Measurements from ENCODE around the gene SFTPA2.
"Not testable (repeated sequence)": the region's sequence is repeated elsewhere in the genome, so short reads cannot be mapped to it uniquely, and the experiment has no call there.

SFTPA2 gene

GRCh38 chr10:79556961-79557360 lies 3.2 kb downstream of the SFTPA2 start:
- not testable (repeated sequence) for DNase-seq

DNA sequence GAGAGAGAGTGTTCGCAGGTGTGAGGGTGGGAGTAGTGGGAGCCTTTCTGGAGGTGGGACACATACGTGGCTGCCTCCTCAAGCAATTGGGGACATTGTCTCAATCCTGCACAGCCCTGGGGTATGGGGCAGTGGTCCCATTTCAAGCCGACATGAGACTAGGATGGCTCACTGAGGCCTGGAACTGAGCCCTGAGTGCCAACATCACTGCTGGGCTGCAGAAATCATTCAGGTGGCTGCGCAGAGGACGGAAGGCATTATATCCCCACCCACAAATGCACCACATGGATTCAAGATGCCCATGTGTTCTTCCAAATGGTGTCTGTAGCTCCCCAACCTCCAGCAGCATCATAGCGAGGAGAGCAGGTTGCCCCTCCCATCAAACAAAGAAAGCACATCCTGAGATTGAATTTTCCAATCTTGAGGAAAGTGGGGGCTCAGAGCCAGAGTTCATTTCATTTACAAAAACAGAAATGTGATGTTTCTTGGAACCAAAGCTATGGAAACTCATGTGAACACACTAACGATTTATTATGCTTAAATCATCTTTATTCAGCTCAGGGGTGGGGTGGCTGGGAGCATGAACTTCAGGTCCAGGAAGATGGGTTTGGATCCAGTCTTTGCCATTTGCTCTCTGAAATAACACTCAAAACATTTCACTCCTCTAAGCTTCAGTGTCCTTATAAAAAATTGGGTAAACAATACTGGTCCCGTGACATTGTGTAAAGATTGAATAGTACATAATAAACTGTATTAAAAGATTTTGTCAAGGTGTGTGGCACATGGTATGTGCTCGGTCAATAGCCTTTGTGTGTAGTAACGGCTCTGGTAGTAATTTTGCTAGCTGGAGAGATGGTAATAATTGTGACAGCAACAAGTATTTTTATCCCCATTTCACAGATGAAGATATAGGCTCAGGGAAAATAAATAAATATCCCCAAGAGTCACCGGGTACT lies 4.6 kb downstream of the SFTPA2 start:
- no peak for DNase-seq

GRCh38 chr10:79552143-79552542 lies 8.1 kb downstream of the SFTPA2 start:
- DNase-seq = no peak

DNA sequence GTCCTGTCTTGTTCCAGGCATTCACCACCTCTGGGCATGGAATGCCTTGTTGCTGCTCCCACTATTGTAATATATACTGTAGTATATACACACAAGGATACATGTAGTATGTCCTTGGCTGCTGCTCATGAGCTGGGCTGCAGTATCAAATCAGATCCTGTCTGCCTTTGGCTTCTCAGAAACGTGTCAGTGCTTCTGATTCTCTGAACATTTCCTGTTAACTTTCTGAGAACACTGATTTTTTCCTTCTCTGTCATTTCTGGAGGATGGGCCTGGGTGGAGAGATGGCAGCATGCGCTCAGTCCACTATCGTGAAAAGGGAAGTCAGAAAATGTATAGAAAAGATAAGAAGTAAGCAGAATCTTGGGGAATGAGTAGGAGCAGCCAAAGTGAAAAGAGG lies 12.2 kb downstream of the SFTPA2 start:
- DNase-seq = no peak

- DNase-seq = not testable (repeated sequence)
These were observed 13.1 kb downstream of the SFTPA2 start for GRCh38 chr10:79547128-79547527.

DNA sequence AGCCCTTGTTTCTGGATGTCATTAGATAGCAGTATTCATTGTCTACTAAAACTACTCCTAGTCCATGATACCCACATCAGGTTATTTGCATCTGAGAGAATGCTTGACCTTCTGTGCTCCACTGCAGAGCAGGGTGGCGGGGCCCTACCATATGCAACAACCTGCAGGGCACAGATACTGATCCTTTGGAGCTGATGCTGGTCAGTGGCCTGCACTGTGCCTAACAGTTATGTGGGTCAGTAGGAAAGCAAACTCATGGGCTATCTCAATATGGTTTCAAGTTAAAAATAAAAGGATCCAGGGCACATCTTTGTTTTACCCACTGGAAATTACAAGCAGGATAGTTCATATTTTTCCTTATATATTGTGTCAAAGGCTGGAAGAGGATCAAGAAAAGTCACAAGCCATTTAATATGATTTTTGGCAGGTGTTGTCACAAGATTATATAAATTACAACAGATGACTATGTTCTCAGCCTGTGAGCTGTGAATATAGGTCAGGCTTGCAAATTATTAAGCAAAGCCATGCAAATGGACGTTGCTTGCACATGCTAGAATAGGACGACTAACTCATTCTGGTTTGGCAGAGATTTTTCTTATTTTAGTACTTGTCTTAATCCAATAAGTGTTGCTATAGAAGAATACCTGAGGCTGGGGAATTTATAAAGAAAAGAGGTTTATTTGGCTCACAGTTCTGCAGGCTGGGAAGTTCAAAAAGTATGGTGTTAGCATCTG lies 15.1 kb downstream of the SFTPA2 start:
- not testable (repeated sequence) for DNase-seq

DNA sequence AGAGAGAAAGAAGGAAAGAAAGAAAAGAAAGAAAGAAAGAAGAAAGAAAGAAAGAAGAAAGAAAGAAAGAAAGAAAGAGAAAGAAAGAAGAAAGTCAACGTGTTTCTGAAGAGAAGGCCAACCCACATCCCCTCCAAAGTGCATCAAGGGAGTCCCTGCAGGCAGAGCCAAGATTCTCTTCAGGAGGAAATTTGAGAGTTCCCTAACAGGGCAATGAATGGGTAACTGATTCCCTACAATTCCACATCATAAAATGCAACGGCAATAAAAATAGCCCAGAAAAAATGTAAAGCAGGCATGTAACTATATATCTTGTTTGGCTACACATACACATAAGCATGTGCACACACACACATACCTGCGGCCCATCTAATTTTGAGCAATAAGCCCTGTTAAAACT lies 15.8 kb downstream of the SFTPA2 start:
- DNase-seq = not testable (repeated sequence)

- no peak for DNase-seq
These were observed 17.6 kb downstream of the SFTPA2 start for GRCh38 chr10:79542626-79543025.

DNA sequence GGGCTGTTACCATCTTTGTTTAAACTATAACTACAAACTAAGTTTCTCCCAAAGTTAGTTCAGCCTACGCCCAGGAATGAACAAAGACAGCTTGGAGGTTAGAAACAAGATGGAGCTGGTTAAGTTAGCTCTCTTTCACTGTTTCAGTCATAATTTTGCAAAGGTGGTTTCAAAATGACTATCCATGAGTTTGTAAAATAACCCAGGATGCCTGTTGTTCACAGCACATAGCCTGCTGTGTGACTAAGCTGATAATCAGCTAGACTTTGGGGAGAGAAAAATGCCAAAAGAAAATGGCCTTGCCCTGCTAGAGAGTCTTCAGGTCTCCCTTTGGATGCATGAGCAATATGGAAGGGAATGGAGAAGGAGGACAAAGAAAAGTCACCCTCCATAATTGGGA lies 19.3 kb downstream of the SFTPA2 start:
- peak; percentile 41 for DNase-seq

GRCh38 chr10:79538311-79538710 lies 21.9 kb downstream of the SFTPA2 start:
- DNase-seq = not testable (repeated sequence)

DNA sequence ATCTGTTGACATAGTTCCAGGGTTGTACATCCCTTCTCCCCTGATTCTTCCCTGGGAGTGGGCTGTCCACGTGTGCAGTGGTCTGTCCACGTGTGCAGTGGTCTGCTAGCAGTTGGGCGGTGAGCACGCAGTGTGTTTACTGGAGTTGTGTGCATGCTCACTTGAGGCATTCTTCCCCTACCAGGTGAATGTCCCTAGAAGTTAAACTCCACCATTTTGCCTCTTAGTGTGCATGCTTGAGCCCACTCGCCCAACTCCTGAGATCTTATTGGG lies 26.4 kb downstream of the SFTPA2 start:
- DNase-seq = not testable (repeated sequence)

- DNase-seq = peak; percentile 66
These were observed 26.9 kb downstream of the SFTPA2 start for GRCh38 chr10:79533142-79533902.

DNA sequence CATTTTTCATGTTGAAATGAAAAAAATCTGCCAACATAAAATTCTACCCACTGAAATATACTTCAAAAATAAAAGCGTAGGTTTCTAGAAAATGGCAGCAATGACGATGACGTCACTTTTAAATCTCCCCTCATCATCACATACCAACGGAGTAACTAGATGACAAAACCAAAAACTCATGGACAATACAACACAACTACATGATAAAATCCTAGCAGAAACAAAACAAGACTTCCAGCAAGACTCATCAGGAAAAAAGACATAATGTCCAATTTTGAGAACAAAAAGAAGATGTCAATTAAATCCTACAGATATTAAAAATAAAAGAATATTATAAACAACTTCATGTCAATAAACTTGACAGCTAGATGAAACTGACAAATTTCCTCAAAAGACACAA lies 31.9 kb downstream of the SFTPA2 start:
- DNase-seq = not testable (repeated sequence)

DNA sequence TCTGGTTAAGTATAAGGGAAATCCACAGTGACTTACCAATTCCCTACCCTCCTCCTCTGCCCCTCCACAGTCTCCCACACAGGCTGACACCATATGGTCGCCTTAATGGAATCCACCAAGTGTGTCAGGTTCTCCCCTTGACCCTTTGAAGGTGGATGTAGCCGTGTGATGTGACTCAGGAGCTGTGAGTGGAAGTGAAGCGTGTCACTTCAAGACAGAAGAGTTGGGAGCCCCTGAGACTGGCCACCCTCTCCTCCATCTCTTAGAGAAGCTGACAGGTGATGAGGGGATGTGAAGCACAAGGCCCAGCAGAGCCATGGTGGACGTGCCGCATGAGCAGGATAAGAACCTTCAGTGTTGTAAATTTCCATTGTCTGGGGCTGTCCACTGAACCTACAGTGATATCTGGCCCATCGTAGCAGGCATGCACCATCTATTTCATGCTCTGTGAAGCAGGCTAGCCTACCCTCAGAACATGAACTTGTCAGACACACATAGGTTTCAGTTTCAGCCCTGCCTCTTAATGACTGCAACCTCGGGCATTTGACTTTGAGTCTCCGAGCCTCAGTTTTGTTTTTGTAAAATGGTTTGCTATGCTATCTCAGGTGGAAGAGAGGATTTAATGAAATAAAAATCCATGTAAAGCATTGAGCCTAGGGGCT lies 35.0 kb downstream of the SFTPA2 start:
- DNase-seq = not testable (repeated sequence)

GRCh38 chr10:79523157-79523853 lies 36.9 kb downstream of the SFTPA2 start:
- not testable (repeated sequence) for DNase-seq

DNA sequence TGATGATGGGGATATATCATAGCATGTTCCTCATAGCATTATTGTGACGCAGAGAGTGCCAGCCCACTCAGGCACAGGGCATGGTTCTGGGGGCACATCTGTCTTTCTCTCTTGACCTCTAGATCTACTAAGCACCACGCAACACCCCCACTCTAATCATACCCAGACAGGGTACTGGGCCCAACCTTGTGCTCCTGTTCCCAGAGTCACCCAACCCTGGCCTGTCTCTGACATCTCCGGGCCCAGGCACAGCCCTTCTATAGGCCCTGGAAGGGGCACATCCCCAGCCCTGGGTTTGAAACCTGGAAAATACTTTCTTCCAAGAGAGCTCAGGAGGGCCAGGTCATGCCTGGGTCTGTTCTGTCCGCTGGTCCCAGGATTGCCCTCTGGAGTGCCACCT lies 37.7 kb downstream of the SFTPA2 start:
- not testable (repeated sequence) for DNase-seq

GRCh38 chr10:79521751-79522150 lies 38.5 kb downstream of the SFTPA2 start:
- DNase-seq = not testable (repeated sequence)

DNA sequence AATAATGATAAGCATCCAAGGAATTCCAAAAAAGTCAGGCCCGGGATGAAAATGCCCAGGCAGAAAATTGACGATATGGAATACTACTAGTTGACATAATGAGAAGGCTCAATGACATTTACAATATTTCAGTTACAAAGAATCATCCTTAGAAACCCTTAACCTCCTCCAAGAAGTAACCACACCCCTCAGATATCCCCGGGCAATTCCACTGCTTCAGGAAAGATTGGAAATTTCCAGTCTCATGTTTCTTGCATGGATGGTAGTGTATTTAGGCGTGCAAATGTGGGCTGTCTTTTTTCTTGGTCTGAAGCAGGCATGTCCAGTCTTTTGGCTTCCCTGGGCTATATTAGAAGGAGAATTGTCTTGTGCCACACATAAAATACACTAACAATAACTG lies 42.6 kb downstream of the SFTPA2 start:
- not testable (repeated sequence) for DNase-seq

GRCh38 chr10:79516532-79517205 lies 43.5 kb downstream of the SFTPA2 start:
- DNase-seq = peak; percentile 26

DNA sequence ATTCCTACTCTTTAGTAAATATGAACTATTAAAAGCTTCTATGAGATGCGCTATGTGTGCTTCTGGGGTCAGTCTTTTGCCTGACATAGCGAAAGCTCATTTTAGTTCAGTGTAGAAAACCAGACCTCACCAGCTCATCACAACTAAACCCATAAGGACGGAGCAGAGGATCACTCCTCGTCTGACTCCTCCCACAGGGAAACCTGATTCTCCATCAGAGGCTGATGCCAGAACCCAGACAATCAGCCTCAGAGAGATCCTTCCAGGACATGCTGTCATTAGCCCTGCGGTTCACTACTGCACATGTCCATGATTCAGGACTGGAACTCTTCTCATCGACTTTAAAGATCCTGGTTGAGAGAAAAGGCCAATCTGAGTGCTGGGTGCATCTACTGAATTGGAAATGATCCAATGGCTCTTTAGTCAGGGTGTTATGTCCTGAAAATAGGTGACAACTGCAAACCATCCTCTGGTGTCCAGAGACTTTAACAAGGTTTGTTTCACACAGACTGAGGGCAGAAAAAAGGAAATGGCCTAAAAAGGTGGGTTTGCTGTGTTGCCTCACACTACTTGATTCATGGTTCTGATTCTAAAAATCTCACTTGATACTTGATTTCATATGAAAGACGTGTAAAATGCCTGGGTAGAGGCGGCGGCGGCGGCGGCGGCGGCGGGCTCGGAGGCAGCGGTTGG lies 48.2 kb downstream of the SFTPA2 start, which contains the start of gene EIF5AL1:
Gene EIF5AL1, plus strand, starts transcription at position 643 of the 693 bp plus-strand sequence. CDS start 117 bp downstream, outside the sequence.
- DNase-seq = peak; percentile 37

Data from fibroblast of skin of right biceps (primary cell).